HL-60/S4 treated with retinoic acid at 250 ng/mL for 4 days and 3 days (cell line): Measurements from ENCODE around the gene KHNYN.
"Not testable (repeated sequence)": the region's sequence is repeated elsewhere in the genome, so short reads cannot be mapped to it uniquely, and the experiment has no call there.

ENCODE experiments used
- in situ Hi-C: fragments of 300-500 bp; cut with MboI; formaldehyde crosslinking; loops from 2 replicates; pipeline ENCODE4 v1.7.0; 2022; ENCODE audit warnings: low sequenced_read_pairs

KHNYN gene

GRCh38 chr14:24429395-24430142 is at the start of gene KHNYN, which contains the start of gene CBLN3:
Gene KHNYN (plus strand): TSS chr14:24429954. CDS start chr14:24430731, 777 bp downstream.
Gene CBLN3 (minus strand): TSS chr14:24429668. CDS start chr14:24429054, 614 bp downstream.
- in situ Hi-C loops, result loop anchor here (25.0 kb wide), 1 partner anchor 192 kb away; the partner anchor contains the start of genes GMPR2, NEDD8 and TINF2

DNA sequence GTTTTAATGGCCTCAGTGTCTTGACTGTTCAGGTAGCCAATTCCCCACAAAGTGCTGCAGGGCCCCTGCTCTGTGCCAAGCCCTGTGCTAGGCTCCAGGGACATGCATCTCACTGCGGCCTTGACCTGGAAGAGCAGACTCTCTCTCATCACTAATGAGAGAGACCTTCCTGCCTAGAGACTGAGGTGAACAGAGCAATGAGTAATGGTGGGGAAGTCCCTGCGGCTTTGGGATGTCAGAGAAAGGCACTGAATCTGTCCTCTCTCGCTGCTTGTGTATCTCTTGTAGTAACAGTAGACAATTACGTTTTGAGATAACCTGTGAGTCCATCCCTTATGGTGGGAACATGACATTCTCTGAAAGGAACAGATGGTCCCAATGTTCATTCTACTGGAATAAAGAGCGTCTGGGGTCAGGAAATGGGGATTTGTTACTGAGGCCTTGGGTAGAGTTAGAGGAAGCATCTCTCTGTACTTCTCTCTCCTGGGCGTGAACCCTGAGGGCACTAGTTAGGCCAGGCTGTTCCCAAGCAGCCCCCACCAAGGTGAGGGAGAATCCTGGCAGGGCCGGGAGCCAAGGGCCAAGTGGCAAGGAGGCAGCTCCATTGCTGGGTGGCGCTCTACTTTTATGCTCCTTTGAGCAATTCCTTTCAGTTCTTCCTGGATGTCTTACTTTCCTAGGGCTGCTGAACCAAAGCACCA is 48.2 kb upstream of the KHNYN start:
- in situ Hi-C loops, result no loop called here

DNA sequence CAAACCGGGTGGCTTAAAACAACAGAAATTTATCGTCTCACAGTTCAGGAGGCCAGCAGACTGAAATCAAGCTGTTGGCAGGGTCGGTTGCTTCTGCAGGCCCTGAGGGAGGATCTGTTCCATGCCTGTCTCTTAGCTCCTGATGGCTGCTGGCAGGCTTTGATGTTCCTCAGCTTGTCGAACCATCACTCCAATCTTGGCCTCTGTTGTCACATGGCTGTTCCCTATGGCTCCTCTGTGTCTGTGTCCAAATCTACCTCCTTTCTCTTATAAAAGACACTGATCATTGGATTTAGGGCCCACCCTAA is 47.7 kb upstream of the KHNYN start:
- in situ Hi-C loops, result no loop called here

DNA sequence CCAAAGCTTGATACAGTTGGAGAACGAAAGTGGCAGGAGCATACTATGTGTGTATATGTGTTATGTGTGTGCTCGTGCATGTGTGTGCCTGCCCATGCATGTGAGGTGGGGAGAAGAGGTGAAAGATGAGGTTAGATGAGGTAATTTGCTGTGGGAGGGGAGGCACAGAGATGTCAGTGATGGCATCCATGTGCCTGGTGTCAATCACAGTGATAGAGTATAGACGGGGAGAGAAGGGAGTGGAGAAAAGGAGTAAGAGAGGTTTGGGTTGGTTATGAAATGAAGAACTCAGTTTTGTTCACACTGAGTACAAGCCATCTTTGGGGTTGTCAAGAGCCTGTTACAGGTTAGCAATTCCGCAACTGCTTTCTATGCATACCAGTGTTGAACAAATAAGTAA is 45.6 kb upstream of the KHNYN start:
- in situ Hi-C loops, result no loop called here

GRCh38 chr14:24385524-24385923 is 44.2 kb upstream of the KHNYN start:
- in situ Hi-C loops, result no loop called here

GRCh38 chr14:24387009-24387345 is 42.8 kb upstream of the KHNYN start:
- in situ Hi-C loops, result no loop called here

GRCh38 chr14:24387579-24387978 is 42.2 kb upstream of the KHNYN start:
- in situ Hi-C loops, result not testable (repeated sequence)

- in situ Hi-C loops, result no loop called here
Measured at GRCh38 chr14:24388474-24389179, 41.1 kb upstream of the KHNYN start.

DNA sequence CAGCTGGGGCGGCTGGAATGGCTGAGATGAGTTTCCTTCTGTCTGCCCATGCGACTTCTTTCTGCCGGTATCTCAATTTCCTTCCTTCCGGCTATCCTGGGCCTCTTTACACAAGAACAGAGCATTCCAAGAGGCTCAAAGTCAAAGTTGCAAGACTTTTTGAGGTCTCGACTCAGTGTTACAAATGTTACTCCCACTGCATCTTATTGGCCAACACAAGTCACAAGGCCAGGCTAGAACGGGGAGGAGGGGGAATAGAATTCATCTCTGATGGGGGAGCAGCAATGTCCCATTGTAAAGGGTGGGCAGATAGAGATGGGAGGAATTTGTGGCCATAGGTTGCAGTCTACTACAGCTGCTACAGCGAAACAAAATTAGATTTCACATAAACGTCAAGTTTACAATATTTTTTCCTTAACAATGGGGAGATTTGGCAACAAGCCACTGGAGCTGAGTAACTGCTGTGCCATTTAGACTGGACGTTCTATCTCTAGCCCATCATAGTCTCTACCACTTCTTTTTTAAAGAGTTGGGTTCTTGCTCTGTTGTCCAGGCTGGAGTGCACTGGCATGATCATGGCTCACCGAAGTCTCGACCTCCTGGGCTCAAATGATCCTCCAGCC is 40.4 kb upstream of the KHNYN start:
- in situ Hi-C loops, result no loop called here

DNA sequence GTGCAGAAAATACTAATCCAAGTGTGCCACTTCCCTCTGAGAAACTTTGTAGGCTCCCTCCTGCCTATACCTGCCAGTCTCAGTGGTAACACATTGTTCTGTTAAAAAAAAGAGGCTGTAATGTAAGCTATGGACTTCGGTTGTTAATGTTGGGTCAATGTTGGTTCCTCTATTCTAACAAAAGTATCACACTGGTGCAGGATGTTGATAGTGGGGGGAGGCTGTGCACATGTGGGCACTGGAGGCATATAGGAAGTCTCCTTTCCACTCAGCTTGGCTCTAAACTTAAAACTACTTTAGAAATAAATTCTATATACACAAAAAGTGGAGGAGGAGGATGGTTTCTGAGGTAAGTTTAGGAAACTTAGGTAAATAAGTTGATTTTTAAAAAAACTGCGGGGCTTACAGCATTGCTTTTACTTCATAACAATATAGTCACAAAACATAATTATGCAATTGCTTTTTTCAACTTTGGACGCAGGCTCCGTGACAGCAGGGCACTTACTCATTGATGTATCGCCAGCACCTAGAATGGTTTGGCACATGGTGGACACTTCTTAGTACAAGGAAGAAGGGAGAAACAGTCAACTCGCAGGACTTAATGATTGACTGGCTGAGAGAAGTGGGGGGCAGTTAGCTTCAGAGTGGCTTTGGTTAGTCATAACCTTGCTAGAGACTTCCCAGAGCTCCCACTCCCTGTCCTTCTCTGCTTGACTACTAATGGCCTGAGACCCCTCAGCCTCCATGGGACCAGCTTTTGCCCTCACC is 38.9 kb upstream of the KHNYN start:
- in situ Hi-C loops, result no loop called here

DNA sequence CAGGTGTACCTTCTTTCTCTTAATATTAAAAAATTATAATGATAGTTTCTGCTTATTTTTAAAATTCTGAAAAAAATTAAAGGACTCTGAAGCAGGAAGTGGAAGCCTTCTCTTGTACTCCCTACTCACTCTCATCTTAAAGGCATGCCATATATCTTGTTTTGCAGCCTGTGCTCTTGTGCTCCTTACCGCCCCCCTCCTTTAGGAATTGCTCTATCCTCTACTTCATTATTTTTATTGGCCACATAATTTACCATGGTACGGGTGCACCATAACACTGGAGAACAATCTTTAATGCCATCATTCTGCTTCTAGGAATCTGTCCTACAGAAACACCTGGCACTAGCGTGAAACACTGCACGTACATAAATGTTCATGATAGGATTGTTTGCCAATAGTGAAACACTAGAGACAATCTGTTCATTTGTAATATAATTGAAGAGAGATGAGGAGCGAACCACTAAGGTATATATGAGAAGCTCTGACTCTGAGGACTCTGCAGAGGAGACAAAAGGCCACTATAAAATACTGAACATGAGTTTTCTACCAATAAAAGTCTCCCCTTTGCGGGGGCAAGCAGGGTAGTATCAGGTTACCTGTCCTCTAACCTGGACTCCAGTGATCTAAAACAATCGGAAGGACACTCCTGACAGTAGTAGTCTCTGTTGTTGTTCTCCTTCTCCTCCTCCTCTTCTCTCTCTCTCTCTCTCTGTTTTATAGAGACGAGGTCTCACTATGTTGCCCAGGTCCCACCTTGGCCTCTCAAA is 37.2 kb upstream of the KHNYN start:
- in situ Hi-C loops, result no loop called here

DNA sequence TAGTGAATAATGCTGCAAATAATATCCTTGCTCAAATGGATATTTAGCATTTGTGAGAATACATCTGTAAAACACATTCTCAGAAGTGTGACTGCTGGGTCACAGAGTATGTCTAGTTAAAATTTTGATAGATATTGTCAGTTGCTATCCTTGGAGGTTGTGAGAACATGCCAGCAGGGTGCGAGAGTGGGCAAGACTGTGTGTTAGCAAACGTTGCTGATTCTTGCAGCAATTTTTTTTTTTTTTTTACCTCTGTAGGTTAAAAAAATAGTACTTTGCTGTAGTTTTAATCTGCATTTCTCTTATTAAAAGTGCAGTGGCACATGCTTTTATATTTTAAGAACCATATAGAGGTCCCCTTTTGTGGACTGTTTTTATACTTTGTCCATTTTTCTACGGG is 35.5 kb upstream of the KHNYN start:
- in situ Hi-C loops, result no loop called here

- in situ Hi-C loops, result no loop called here
Measured at GRCh38 chr14:24395609-24396582, 33.9 kb upstream of the KHNYN start.

GRCh38 chr14:24397639-24398292 is 32.0 kb upstream of the KHNYN start:
- in situ Hi-C loops, result no loop called here

GRCh38 chr14:24398293-24398652 is 31.5 kb upstream of the KHNYN start:
- in situ Hi-C loops, result no loop called here

GRCh38 chr14:24398653-24399446 is 30.9 kb upstream of the KHNYN start, which contains the start of gene NYNRIN:
Gene NYNRIN (plus strand): TSS chr14:24399003. CDS start chr14:24399247, 244 bp downstream.
- in situ Hi-C loops, result no loop called here

DNA sequence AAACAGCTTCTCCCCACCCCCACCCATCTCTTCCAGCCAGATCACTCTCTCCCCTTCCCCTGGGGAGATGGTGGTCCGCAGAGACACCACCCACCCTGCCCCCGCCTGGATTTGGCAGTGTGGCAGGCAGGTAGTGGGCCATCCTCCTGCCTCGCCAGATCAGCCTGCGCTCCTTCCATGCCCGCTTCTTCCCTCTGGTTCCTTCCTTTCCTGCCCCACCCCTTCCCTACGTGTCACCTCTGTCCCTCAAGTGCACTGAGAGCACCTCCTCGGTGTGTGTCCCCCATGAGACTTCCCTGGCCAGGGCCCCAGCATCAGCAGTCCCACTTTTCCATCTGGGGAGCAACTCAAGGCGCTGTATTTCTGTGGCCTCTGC is 30.3 kb upstream of the KHNYN start:
- in situ Hi-C loops, result no loop called here
